ENCODE results near the gene PGAP2. TPM values are rescaled to one million over a fixed set of nuclear protein-coding genes. Genes with fewer than 3 reads are reported as not detected.

The PGAP2 gene
- total and polyA plus RNA-seq, 2 of the 4 experiments (the other 2 are of a cell fraction), result 10.6 to 31.3 TPM

DNA sequence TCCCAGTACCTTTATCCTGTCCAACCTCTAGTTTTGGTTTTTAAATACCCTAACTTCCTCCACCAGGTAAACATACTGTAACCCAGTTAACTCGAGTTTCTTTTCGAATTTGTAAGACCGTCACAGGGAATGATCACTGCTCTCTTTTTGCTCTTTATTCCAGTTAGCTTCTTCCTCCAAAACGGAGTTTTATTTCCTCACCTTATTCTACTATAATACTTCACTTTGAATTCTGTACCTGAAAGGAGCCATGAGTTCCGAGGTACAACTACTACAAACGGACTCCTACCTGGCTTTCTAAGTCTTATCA is 12.4 kb upstream of the PGAP2 start:
- Histone ChIP-seq H2AFZ (replicated peaks; ENCODE audit: low read length, poor library complexity) (no peak overlapping the region), H3K14ac (replicated peaks; ENCODE audit: low read depth, low read length) (peak overlapping the region; percentile 80), H3K4me2 (ENCODE audit: low read depth, low read length) (peak overlapping the region; percentile 97), H3K56ac (ENCODE audit: extremely low read depth, insufficient read depth, low read length) (no peak overlapping the region), H2BK5ac (ENCODE audit: low read depth, low read length, poor library complexity, severe bottlenecking) (no peak overlapping the region), H2BK120ac (ENCODE audit: low read depth, low read length) (no peak overlapping the region), H4K5ac (ENCODE audit: low read depth, low read length) (no peak overlapping the region), H3K36me3 (ENCODE audit: control insufficient read depth, insufficient read depth, low read length) (peaks cover 17% of the 10 kb centered on the region), H4K91ac (ENCODE audit: insufficient read depth, low read depth, low read length) (no peak overlapping the region), H3K27ac (ENCODE audit: insufficient read depth, low read length) (no peak overlapping the region), H4K20me1 (ENCODE audit: insufficient read depth, low read length) (peaks cover 47% of the 10 kb centered on the region), H3K27me3 (ENCODE audit: control insufficient read depth, insufficient read depth, low read length) (no peaks in the 10 kb centered on the region), H3K18ac (ENCODE audit: low read depth, low read length) (no peak overlapping the region), H2AK9ac (replicated peaks; ENCODE audit: low read depth, low read length, poor library complexity) (no peak overlapping the region), H2AK5ac (ENCODE audit: low read depth, low read length) (no peak overlapping the region), H4K8ac (ENCODE audit: low read depth in 2 of 2, low read length in 2 of 2) (no peak overlapping the region), H3K23ac (ENCODE audit: low read depth, low read length) (peak overlapping the region; percentile 93; the same call in 1 of the 2 replicates), H2BK20ac (ENCODE audit: low read depth, low read length) (no peak overlapping the region), H2BK15ac (ENCODE audit: low read depth, low read length) (no peak overlapping the region), H3K4ac (ENCODE audit: low read depth, low read length) (no peak overlapping the region), H3K79me1 (ENCODE audit: low read depth in 1 of 2, low read length in 2 of 2) (peaks cover 4 to 20% of the 10 kb centered on the region in 2 experiments; a peak in 3 of 4 replicates), H3K9me3 (ENCODE audit: control insufficient read depth, insufficient read depth, low read length) (no peaks in the 10 kb centered on the region), H3K9ac (ENCODE audit: low read depth, low read length) (peak overlapping the region; percentile 84; the same call in 1 of the 2 replicates), H3K9me1 (ENCODE audit: insufficient read depth, low read length) (0 out of 2 replicates have a peak, but pooled peaks cover 4% of the 10 kb centered on the region), H3K4me3 (ENCODE audit: insufficient read depth, low read depth, low read length) (peak overlapping the region; percentile 74), H3K4me1 (ENCODE audit: control insufficient read depth, insufficient read depth, low read length) (no peaks in the 10 kb centered on the region; the same call in 1 of the 2 replicates)
- in situ Hi-C loops (cut with MboI; ENCODE audit: low sequenced_read_pairs) (no loop called here), dilution Hi-C loops (cut with HindIII; ENCODE audit: low sequenced_read_pairs, unreplicated experiment) (no loop called here), intact Hi-C loops (cut with micrococcal nuclease) (loop anchor here (5.0 kb wide), 1 partner anchor 46 kb away; the partner anchor contains the start of gene RHOG)
- ATAC-seq (ENCODE audit: low read depth) (no peak), DNase-seq (no peak)
- POLR2A ChIA-PET (ENCODE audit: unreplicated experiment), result no interaction called here
- CTCF ChIA-PET, result interaction anchor here (0.7 kb wide), 1 partner anchor 12 kb away, joined by 4 read pairs; the partner anchor contains the start of gene PGAP2
- BruUV-seq (replicated peaks), result no TSS peak
- 80% methylated on average over 3 of the region's 6 CpGs; no CpG with 5 or more reads in 1 of the 2 experiments for WGBS, 2 experiments (ENCODE audit: extremely low coverage in 2 of 2, insufficient read length in 1 of 2)
- TF ChIP-seq NFE2L2 (IDR thresholded peaks at IDR 0.05; ENCODE audit: low read depth, low read length) (no peak), CHD1 (IDR thresholded peaks at IDR 0.05; ENCODE audit: low read depth, low read length) (no peak), FOS (IDR thresholded peaks at IDR 0.05; ENCODE audit: low read depth, low read length) (no peak), MAZ (IDR thresholded peaks at IDR 0.05; ENCODE audit: borderline replicate concordance, low read depth, low read length) (no peak), MAFK (IDR thresholded peaks at IDR 0.05; ENCODE audit: low read depth, low read length) (no peak)
